Lung (tissue), 12 donors: ENCODE measurements around the gene ARL5A. TPM values are rescaled to one million over a fixed set of nuclear protein-coding genes. Genes with fewer than 3 reads are reported as not detected.

Experiments
- ATAC-seq: fragments of 200-7000 bp; cut with Tn5 transposase; one replicate; pipeline ENCODE4 v1.9.1; 2020; ENCODE audit warnings: moderate number of reproducible peaks; ENCODE audit not compliant: insufficient read depth, low FRiP score
- DNase-seq, 3 donors: peaks; one replicate each; pipeline ENCODE4 v3.0.0-alpha.2; 2013 to 2017
- H3K27ac ChIP-seq, 2 donors: one replicate each; pipeline ENCODE4 v1.5.1; 2013; ENCODE audit warnings: mild to moderate bottlenecking in 2 of 2, moderate library complexity in 2 of 2, control low read depth in 1 of 2, inconsistent platforms in 1 of 2, low read depth in 1 of 2, low read length in 1 of 2
- H3K27me3 ChIP-seq, 3 donors: one replicate each; pipeline ENCODE4 v1.5.1; 2013; ENCODE audit warnings: low read length in 2 of 3; ENCODE audit not compliant: control insufficient read depth in 3 of 3, insufficient read depth in 3 of 3
- H3K36me3 ChIP-seq, 4 donors: one replicate each; pipeline ENCODE4 v1.5.1; 2013; ENCODE audit warnings: low read length in 4 of 4, mild to moderate bottlenecking in 1 of 4, moderate library complexity in 1 of 4; ENCODE audit not compliant: control insufficient read depth in 4 of 4, insufficient read depth in 4 of 4
- H3K4me1 ChIP-seq, 5 donors: one replicate each; pipeline ENCODE4 v1.5.1; 2013; ENCODE audit warnings: low read length in 5 of 5, mild to moderate bottlenecking in 2 of 5, moderate library complexity in 1 of 5; ENCODE audit not compliant: control insufficient read depth in 5 of 5, insufficient read depth in 5 of 5
- H3K4me3 ChIP-seq: one replicate; pipeline ENCODE4 v1.5.1; 2013; ENCODE audit warnings: mild to moderate bottlenecking, control low read depth, moderate library complexity
- H3K9ac ChIP-seq, 2 donors: one replicate each; pipeline ENCODE4 v1.5.1; 2013; ENCODE audit warnings: low read length in 2 of 2, control low read depth in 1 of 2; ENCODE audit not compliant: insufficient read depth in 1 of 2
- H3K9me3 ChIP-seq, 4 donors: one replicate each; pipeline ENCODE4 v1.5.1; 2013; ENCODE audit warnings: low read length in 3 of 4, mild to moderate bottlenecking in 1 of 4, moderate library complexity in 1 of 4; ENCODE audit not compliant: control insufficient read depth in 4 of 4, insufficient read depth in 3 of 4
- WGBS, 2 donors: extraction: QIAGEN DNeasy Blood & Tissue Kit; methylation state at CpG; one replicate each; pipeline ENCODE4 v1.1.7; 2013; 5-methylcytosine and 5-hydroxymethylcytosine counted together
- polyA plus RNA-seq, 2 donors: library from polyadenylated mRNA; stranded (reverse); fragments of 200-250 nt; gene quantifications; one replicate each; pipeline ENCODE4 v1.2.1, GENCODE V29; 2013
- total RNA-seq, 2 donors: library from RNA; depleted of rRNA in 1 of 2; stranded (reverse); fragments of >200 nt in 1 of 2; gene quantifications; one replicate each; pipeline ENCODE4 v1.2.1, GENCODE V29; 2014 to 2021
- TF ChIP-seq, protein P1 (sequence below): IDR thresholded peaks from 2 replicates; pipeline ENCODE4 v1.5.1; 2012; ENCODE audit warnings: mild to moderate bottlenecking; ENCODE audit errors: control extremely low read depth, extremely low read depth
- donor health status: control.
- donor health status: control.
- donor health status: Bipolar disorder and iron deficiency.
- donor health status: healthy.
- donor health status: DM: yes; HTN: yes; CAD: no.

ARL5A gene
- total and polyA plus RNA-seq, 4 donors, result 11.3 to 107 (median 34.0) TPM

DNA sequence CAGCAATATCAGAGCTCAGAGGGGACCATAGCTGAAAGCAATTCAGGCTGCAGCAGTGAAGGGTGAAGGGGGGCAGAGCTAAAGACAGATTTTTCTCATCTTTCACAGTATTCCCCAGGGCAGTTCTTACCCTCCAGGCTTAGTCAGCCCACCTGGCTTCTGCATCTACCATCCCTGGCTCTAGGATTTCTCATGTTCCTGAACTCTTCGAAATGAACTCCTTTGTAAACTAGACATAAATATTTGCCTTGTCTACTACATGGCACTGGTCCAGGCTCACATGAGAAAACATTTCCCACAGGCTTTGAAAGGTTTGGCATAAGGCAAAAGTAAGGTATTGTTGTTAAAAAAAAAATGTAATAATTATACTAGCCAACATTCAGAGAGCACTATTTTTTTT lies 70.4 kb downstream of the ARL5A start:
- no peak overlapping the region for H3K9ac ChIP-seq
- H3K9me3 ChIP-seq, result no peaks in the 10 kb centered on the region
- DNase-seq, result peak in 2 of 3 donors; percentile 48 to 57
- no peaks in the 10 kb centered on the region for H3K27me3 ChIP-seq
- ATAC-seq, result no peak
- WGBS, 2 donors, result 24 to 50% methylated on average over 1 of the region's 1 CpG
- no peak overlapping the region for H3K4me3 ChIP-seq
- peaks cover 0 to 12% (median 4%) of the 10 kb centered on the region in 5 donors for H3K4me1 ChIP-seq
- H3K27ac ChIP-seq, result no peak overlapping the region
- TF ChIP-seq, protein P1, sequence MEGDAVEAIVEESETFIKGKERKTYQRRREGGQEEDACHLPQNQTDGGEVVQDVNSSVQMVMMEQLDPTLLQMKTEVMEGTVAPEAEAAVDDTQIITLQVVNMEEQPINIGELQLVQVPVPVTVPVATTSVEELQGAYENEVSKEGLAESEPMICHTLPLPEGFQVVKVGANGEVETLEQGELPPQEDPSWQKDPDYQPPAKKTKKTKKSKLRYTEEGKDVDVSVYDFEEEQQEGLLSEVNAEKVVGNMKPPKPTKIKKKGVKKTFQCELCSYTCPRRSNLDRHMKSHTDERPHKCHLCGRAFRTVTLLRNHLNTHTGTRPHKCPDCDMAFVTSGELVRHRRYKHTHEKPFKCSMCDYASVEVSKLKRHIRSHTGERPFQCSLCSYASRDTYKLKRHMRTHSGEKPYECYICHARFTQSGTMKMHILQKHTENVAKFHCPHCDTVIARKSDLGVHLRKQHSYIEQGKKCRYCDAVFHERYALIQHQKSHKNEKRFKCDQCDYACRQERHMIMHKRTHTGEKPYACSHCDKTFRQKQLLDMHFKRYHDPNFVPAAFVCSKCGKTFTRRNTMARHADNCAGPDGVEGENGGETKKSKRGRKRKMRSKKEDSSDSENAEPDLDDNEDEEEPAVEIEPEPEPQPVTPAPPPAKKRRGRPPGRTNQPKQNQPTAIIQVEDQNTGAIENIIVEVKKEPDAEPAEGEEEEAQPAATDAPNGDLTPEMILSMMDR, result no peak
- H3K36me3 ChIP-seq, result no peaks in the 10 kb centered on the region

DNA sequence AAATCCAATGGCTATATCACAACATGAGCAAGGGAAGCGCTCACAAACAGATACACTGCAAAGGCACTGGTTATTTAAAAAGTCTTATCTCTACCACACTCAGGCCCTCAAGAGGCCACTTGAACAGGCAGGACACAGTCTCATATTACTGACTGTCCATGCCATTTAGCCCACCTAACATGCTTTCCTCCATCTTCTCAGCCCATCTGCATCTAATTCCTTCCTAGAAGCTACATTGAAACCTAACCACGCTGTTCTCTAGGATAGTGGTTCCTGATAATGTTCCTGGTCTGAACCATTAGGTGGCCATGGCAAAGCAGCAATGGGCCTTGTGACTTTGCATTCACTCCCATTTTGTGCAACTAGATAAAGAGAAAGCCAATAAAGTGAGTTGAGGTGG lies 71.4 kb downstream of the ARL5A start:
- Histone ChIP-seq H3K4me3 (no peak overlapping the region), H3K27me3 (no peaks in the 10 kb centered on the region)
- WGBS, 2 donors, result 98 to 99% methylated on average over 2 of the region's 2 CpGs

DNA sequence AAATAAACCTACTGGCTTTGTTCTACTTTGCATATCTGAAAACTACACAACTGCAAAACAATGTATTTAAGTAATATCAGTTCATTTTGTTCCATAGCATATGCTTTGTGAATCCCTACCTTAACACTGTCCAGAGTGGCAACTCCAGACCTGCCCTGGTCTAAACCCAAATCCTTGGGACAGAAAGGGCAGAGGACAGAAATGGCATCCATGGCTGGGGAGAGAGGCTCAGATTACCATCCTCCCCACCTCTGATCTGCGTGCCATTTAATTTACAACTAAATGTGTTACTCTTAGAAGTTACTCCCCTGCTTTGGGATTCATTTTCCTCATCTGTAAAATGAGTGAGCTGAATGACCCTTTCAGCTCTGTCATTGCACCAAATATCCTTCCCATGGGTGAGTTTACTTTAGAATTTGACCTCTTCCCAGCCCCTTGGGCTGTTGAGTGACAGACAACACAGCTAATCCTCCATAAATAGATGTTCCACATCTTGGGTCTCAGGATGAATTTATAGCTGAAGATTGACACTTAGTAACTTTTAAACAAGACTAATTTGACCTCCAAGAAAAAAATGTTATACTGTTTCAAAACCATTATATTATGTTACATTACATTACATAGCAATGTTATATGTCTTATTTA lies 73.8 kb downstream of the ARL5A start:
- Histone ChIP-seq H3K36me3 (no peaks in the 10 kb centered on the region), H3K4me1 (peaks cover 0 to 12% (median 4%) of the 10 kb centered on the region in 5 donors), H3K9me3 (no peaks in the 10 kb centered on the region), H3K27ac (no peak overlapping the region), H3K9ac (no peak overlapping the region), H3K4me3 (no peak overlapping the region), H3K27me3 (no peaks in the 10 kb centered on the region)
- WGBS, 2 donors, result 90 to 96% methylated on average over 1 of the region's 1 CpG
- no peak for DNase-seq
- TF ChIP-seq, protein P1, result no peak
- ATAC-seq, result no peak

More for the DNA sequence above, 71.4 kb downstream of the ARL5A start:
- ATAC-seq (no peak), DNase-seq (no peak)
- TF ChIP-seq, protein P1, result no peak
- H3K4me1 ChIP-seq, result peaks cover 0 to 12% (median 4%) of the 10 kb centered on the region in 5 donors
- no peaks in the 10 kb centered on the region for H3K9me3 ChIP-seq
- H3K9ac ChIP-seq, result no peak overlapping the region
- H3K36me3 ChIP-seq, result no peaks in the 10 kb centered on the region
- H3K27ac ChIP-seq, result no peak overlapping the region

DNA sequence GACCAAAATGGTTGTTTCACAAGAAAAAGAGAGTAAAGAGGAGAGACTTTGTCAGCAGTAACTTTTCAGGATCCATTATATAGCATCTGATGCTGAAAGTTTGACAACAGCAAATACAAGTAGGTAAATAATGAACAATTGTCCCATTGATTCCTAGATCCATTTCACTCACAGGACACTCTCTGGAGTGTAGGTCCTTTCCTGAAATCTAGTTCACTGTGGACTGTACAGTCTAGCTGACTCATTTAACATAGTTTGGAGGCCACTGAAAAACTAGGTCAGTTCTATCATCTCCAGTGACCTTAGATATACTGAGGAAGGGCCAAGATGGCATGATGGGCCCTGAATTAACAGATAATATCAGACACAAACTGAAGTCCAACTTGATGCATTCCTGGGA lies 74.7 kb downstream of the ARL5A start:
- TF ChIP-seq, protein P1, result no peak
- H3K27ac ChIP-seq, result no peak overlapping the region
- no peaks in the 10 kb centered on the region for H3K27me3 ChIP-seq
- H3K4me1 ChIP-seq, result peaks cover 0 to 12% (median 4%) of the 10 kb centered on the region in 5 donors
- DNase-seq (no peak), ATAC-seq (no peak)
- no peaks in the 10 kb centered on the region for H3K9me3 ChIP-seq
- no peak overlapping the region for H3K4me3 ChIP-seq
- H3K36me3 ChIP-seq, result no peaks in the 10 kb centered on the region
- H3K9ac ChIP-seq, result no peak overlapping the region
